RWPE2 (cell line): Measurements from ENCODE around the gene PRSS33.

Experiments used
- ATAC-seq: fragments of 200-7000 bp; cut with Tn5 transposase; 3 replicates; pipeline ENCODE4 v1.9.1; 2021; ENCODE audit warnings: low read depth
- DNase-seq: peaks from one replicate; pipeline ENCODE4 v3.0.0-alpha.2; 2020; ENCODE audit warnings: low spot score
- H3K27ac ChIP-seq: fragments of 450-650 bp; 2 replicates; pipeline ENCODE4 v1.5.1; 2017; ENCODE audit warnings: mild to moderate bottlenecking; ENCODE audit not compliant: poor library complexity, severe bottlenecking
- H3K27me3 ChIP-seq: fragments of 250-450 bp; sonication (Bioruptor Pico); 2 replicates; pipeline ENCODE4 v1.5.1; 2021; ENCODE audit warnings: mild to moderate bottlenecking, moderate library complexity; ENCODE audit not compliant: insufficient read depth, poor library complexity, severe bottlenecking
- H3K36me3 ChIP-seq: fragments of 250-450 bp; sonication (Bioruptor Pico); 2 replicates; pipeline ENCODE4 v1.5.1; 2020; ENCODE audit warnings: low read depth, mild to moderate bottlenecking, moderate library complexity
- H3K4me1 ChIP-seq: fragments of 250-450 bp; sonication (Bioruptor Pico); 2 replicates; pipeline ENCODE4 v1.5.1; 2021; ENCODE audit warnings: mild to moderate bottlenecking, moderate library complexity; ENCODE audit not compliant: insufficient read depth, poor library complexity, severe bottlenecking
- H3K4me3 ChIP-seq: fragments of 250-450 bp; sonication (Bioruptor Pico); 2 replicates; pipeline ENCODE4 v1.5.1; 2021; ENCODE audit warnings: mild to moderate bottlenecking, moderate library complexity; ENCODE audit not compliant: severe bottlenecking
- H3K9me3 ChIP-seq: fragments of 250-450 bp; sonication (Bioruptor Pico); 2 replicates; pipeline ENCODE4 v1.5.1; 2021; ENCODE audit warnings: mild to moderate bottlenecking, moderate library complexity; ENCODE audit not compliant: severe bottlenecking
- CTCF ChIP-seq: fragments of 450-650 bp; IDR thresholded peaks from one replicate; pipeline ENCODE4 v1.5.1; 2017; ENCODE audit warnings: mild to moderate bottlenecking, moderate library complexity; ENCODE audit not compliant: poor library complexity, severe bottlenecking

PRSS33 gene

DNA sequence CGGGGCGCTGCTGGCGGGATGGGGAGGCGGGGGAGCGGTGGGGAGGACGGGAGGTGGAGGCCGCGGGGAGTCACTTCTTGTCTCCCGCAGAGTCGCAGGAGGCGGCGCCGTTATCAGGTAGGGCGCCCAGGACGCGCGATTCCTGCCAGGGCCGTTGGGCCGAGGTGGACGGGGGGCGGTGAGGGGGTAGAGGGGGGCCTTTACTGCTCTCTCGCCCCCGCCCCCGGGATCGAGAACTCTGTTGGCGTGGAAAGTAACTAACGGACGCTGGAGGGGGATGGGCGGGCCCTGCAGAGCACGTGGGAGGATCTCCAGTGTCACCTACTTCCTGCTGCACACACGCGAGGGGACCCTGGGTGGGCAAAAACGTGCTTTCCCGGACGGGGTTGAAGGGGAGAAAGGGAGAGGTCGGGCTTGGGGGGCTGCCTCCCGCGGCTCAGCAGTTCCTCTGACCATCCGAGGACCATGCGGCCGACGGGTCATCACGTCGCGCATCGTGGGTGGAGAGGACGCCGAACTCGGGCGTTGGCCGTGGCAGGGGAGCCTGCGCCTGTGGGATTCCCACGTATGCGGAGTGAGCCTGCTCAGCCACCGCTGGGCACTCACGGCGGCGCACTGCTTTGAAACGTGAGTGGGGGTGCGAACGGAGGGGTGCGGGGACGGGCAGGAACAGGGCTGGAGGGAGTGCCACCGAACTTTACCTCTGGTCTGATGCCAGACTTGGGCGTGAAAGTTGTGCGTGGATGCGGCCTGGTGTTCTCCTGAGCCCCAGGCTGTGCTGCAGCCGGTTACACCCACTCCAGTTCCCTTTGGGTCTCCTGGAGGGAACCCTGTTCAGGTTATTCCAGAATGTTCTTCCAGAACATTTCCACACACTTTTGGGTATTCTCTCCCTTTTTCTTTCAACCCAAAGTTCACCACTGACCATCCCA, 30.2 kb upstream of the PRSS33 start:
- TF ChIP-seq CTCF = peak; percentile 40
- peak; percentile 54 for DNase-seq
- H3K36me3 ChIP-seq = no peaks in the 10 kb centered on the region
- H3K4me3 ChIP-seq = peak overlapping the region; percentile 29
- ATAC-seq = no peak
- no peaks in the 10 kb centered on the region for H3K9me3 ChIP-seq
- H3K27me3 ChIP-seq = no peaks in the 10 kb centered on the region
- peak overlapping the region; percentile 23 for H3K27ac ChIP-seq
- no peaks in the 10 kb centered on the region for H3K4me1 ChIP-seq

GRCh38 chr16:2816751-2817339, 29.5 kb upstream of the PRSS33 start, which contains the start of gene PRSS21:
Gene PRSS21, plus strand, starts transcription at chr16:2817237. Its CDS starts 32 bp downstream, at chr16:2817269.
- DNase-seq = peak; percentile 52
- H3K27ac ChIP-seq = peak within 1 kb of the TSS; percentile 23
- H3K27me3 ChIP-seq = no peaks in the 10 kb centered on the region
- no peaks in the 10 kb centered on the region for H3K4me1 ChIP-seq
- H3K9me3 ChIP-seq = no peaks in the 10 kb centered on the region
- H3K36me3 ChIP-seq = no peaks in the 10 kb centered on the region
- peak; percentile 67 for TF ChIP-seq CTCF
- peak within 1 kb of the TSS; percentile 29 for H3K4me3 ChIP-seq
- ATAC-seq = peak; percentile 69

GRCh38 chr16:2815299-2815771, 28.0 kb upstream of the PRSS33 start:
- no peak for ATAC-seq
- no peak overlapping the region for H3K27ac ChIP-seq
- DNase-seq = no peak
- H3K36me3 ChIP-seq = no peaks in the 10 kb centered on the region
- no peaks in the 10 kb centered on the region for H3K27me3 ChIP-seq
- H3K4me1 ChIP-seq = no peaks in the 10 kb centered on the region
- no peak for TF ChIP-seq CTCF
- H3K4me3 ChIP-seq = no peak overlapping the region
- H3K9me3 ChIP-seq = no peaks in the 10 kb centered on the region

- no peaks in the 10 kb centered on the region for H3K27me3 ChIP-seq
- DNase-seq (peak; percentile 30), ATAC-seq (no peak)
- H3K27ac ChIP-seq = no peak overlapping the region
- no peaks in the 10 kb centered on the region for H3K36me3 ChIP-seq
- no peak for TF ChIP-seq CTCF
- H3K4me1 ChIP-seq = no peaks in the 10 kb centered on the region
- H3K9me3 ChIP-seq = no peaks in the 10 kb centered on the region
- H3K4me3 ChIP-seq = no peak overlapping the region
Observed at GRCh38 chr16:2814551-2815298, 27.4 kb upstream of the PRSS33 start.
